Occipital lobe (tissue), 2 donors: ENCODE results near the gene ARHGEF4. TPM values are rescaled to one million over a fixed set of nuclear protein-coding genes. Genes with fewer than 3 reads are reported as not detected.

Source experiments
- DNase-seq: peaks from one replicate; lab custom pipeline; 2025; lab: John Stamatoyannopoulos, UW
- total RNA-seq: library from RNA; depleted of rRNA; stranded (reverse); fragments of >200 nt; gene quantifications from one replicate; pipeline ENCODE4 v1.2.3, GENCODE V29; 2014

The ARHGEF4 gene
- total RNA-seq, 1 donor from 2014 or later: 38.7 TPM

DNA sequence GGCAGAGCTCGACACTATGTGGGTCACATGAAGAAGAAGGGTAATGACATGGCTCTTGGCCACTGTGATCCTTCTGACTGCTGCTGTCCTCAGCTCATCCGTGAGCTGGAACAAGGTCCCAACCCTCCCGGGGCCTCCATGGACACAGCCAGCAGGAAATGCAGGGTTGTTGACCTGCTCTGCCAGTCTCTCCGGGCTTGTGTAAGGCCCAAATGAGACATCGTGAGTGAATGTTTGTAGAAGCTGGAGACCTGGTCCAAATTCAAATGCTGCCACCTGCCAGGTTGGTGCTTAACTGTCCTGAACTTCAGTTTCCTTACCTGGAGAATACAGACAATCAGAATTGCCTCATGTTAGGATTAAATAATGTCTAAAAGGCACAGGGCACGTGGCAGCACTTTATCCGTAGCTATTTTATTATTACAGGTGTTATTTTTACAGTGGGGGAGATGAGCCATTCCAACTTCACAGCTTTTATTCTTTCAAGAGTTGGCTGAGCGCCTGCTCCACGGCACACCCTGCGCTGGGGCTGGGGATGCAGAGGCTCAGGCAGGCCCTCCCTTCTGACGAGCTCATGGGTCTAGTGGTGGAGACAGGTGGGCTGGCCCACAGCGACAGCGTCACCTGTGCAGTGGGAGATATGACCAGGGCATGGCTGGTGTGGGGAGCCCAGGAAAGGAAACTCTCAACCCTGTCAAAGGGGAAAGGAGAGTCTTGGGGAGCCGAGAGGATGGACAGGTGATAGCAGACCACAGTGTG lies 15.1 kb downstream of the ARHGEF4 start:
- no peak for DNase-seq

DNA sequence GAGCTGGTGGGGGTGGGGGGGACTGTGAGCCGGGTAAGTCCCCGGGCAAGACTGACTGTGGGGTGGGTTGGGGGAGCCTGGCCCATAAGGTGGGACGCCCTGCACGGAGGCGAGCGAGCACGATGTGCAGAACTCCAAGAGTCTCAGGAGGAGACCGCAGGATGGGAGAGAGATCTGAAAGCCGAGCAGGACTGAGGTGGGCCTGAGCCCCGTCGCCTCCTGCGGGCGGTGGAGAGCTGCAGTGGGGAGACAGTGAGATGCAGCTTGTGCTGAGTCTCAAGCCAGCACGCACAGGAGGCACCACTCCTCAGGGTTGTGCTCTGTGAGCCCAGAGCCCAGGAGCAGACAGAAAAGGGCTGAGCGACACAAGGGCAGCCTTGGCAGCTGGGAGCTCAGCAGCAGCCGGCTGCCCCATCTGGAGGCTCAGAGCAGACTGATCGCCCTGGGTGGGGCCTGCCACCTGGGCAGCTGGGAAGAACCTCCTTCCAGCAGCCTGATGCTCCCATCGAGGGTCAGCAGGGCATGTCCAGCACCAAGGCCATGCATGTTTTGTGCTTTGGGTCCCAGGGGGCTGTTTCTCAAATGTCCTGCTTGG lies 15.9 kb downstream of the ARHGEF4 start:
- no peak for DNase-seq

DNA sequence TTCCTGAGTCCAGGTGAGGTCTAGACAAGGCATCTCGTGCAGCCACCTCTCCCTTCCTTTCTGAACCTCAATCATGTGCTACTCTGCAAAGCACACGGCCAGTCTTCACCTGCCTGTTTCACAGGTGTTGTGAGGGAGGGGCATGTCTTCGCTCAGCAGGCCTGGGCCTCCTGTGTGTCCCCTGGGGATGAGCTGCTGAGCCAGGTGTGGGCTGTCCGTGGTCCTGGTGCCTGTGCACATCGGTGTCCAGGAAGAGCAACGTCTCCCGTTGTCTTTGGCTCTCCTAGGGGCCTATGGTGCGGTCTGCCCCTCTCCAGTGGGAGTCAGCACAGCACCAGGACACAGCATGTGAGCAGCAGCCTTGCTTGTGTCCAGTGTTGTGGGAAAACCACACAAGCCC lies 16.7 kb downstream of the ARHGEF4 start:
- no peak for DNase-seq

DNA sequence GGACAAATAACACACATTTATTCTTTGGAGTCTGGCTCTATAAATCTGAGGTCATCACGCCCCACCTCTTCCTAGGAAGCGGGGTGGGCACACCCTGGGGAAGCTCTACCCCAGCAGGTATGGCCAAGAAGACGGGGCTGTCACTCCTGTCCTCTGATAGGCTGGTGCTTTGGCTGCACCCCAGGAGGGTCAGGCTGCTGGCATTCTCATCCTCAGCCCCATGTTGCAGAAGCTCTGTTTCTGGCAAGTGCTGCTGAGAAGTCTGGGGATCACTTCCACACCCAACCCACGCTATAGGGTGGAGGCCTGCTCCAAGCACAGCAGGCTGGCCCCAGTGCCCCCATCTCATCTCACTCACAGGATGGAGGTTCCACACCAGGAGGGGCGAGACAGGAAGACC lies 17.6 kb downstream of the ARHGEF4 start:
- no peak for DNase-seq

- DNase-seq: no peak
These were observed 28.4 kb downstream of the ARHGEF4 start for GRCh38 chr2:130864830-130865800.

GRCh38 chr2:130869441-130870160 lies 32.9 kb downstream of the ARHGEF4 start:
- DNase-seq: peak; percentile 65

GRCh38 chr2:130870161-130870485 lies 33.4 kb downstream of the ARHGEF4 start:
- no peak for DNase-seq

DNA sequence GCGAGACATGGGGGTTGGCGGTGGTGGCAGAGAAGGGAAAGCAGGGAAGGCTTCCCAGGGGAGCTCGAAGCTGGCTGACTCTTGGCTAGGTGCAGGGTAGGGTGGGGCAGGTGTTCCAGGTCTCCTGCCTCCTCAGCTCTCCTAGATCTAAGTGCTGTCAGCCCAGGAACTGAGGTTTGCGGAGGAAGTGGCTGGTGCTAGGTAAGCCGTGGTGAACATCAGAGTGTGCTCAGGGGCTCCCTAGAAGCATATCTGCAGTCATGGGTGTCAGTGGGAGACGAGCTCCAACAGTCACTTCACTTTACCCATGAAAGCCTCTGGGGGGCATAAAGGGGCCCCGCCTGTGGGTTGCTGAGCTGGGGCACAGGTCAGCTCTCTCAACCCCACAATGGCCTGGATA lies 34.1 kb downstream of the ARHGEF4 start:
- DNase-seq: no peak

DNA sequence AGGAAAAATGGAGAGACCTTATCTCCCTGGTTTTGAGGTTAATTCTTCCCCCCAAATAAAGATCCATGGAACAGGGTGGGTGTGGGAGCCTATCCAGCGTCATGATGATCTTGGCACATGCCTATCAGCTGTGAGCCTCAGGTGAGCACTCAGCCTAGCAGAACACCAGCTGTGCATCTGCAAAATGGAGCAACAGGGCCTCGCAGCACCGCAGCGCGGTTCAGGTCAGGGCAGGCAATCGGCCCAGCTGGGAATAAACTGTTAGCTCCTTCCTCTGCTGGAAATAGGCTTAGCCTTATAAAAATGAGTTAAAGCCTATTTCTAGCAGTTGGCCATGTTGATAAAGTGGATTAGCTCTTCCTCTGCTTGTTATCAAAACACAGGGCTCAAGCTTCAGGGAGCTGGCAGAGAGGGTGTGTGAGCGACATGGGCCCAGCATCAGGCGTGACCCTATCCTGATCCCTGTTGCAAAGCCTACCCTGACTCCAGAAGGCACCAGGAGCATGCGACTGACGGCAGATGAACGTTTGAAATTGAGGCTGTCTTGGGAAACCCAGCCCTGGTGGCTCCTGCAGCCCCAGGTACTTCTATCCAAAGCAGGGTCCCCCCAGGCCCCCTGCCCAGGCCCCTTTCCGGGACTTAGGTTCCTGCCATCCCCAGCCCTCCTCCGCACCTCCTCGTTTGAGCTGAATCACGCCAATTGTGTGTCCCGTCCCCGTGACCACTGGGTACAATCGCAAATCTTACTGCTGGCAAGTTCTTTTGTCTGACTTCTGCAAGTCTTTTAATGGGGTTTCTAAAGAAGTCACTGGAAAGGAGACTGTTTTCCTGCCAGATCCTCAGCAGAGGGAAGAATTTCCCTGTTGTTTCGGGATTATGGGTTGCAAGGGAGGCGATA lies 35.4 kb downstream of the ARHGEF4 start:
- no peak for DNase-seq

- DNase-seq: no peak
These were observed 36.0 kb downstream of the ARHGEF4 start for GRCh38 chr2:130872741-130873125.

GRCh38 chr2:130873700-130874346 lies 37.1 kb downstream of the ARHGEF4 start:
- DNase-seq: peak; percentile 56

- no peak for DNase-seq
These were observed 37.8 kb downstream of the ARHGEF4 start for GRCh38 chr2:130874512-130874911.

GRCh38 chr2:130875935-130876334 lies 39.2 kb downstream of the ARHGEF4 start:
- no peak for DNase-seq

GRCh38 chr2:130877258-130877657 lies 40.5 kb downstream of the ARHGEF4 start:
- no peak for DNase-seq

- peak; percentile 12 for DNase-seq
These were observed 41.6 kb downstream of the ARHGEF4 start for GRCh38 chr2:130878316-130878715.

- no peak for DNase-seq
These were observed 42.2 kb downstream of the ARHGEF4 start for GRCh38 chr2:130878933-130879332.

- no peak for DNase-seq
These were observed 45.5 kb downstream of the ARHGEF4 start for GRCh38 chr2:130882111-130882690.

DNA sequence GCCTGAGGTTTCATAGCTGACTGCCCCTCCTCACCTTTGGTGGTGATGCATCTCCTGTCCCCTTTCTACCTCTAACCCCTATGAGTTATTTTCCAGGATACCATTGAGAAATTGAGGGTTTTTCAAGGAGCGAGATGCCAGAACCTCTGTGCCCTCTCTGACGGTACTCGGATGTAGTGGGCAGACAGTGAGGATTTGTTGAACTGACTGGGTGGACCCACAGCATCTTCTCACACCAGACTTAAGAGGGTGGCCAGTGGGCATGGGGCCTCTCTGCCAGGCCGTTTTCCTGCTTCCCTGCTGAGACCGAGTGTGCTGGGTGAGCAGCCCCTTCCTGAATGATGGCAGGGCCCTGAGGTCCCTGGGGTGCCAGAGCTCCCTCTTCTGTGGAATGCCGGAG lies 46.3 kb downstream of the ARHGEF4 start:
- DNase-seq: no peak

- DNase-seq: no peak
These were observed 46.8 kb downstream of the ARHGEF4 start for GRCh38 chr2:130883496-130883895.

GRCh38 chr2:130884013-130884412 lies 47.3 kb downstream of the ARHGEF4 start:
- DNase-seq: no peak
